Suppressor macrophage treated with lipopolysaccharide for 4 hours (primary cell): ENCODE data around the gene SBNO1.
"Not testable (repeated sequence)": the region's sequence is repeated elsewhere in the genome, so short reads cannot be mapped to it uniquely, and the experiment has no call there.

Experiments
- DNase-seq: peaks from one replicate; pipeline ENCODE4 v3.0.0-alpha.2; 2020

The SBNO1 gene

GRCh38 chr12:123268850-123269249 is 95.8 kb downstream of the SBNO1 start:
- no peak for DNase-seq

DNA sequence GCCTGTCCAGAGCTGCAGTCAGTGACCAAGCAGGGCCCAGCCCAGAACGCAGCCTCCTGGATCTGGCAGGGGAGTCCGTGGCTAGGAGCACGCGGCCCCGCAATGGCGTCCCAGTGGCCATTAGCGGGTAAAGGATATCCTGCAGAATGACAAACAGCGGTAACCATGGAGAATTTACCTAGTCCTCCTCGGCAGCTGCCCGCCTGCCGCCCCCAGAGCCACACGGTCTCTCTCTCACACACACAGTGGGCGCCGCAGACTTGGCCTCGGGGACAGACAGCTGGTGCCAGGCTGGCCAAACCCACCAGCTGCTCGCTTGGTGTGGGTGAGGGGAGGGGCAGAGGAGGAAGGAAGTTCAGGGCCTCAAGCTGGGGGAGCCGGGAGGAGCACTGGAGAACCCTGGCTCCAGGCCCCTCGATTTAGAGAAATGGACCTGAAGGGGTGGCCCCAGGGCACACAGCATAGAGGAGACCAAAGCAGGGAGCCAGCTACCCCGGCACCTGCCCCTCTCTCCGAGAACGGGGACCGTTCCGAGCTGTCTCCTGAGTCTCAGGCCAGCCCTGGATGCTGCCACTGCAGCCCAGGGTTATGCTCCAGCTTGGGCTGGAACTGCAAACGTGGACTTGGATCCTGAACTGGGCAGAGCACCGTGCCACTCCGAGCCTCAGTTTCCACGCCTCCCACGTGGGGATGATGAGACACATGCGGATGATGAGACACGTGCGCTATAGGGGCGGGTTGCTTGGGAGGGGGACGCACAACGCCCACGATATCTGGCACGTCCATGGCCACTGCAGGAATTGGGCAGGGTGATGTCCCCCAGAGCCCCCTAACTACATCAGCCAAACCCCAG is 96.4 kb downstream of the SBNO1 start:
- peak; percentile 13 for DNase-seq

GRCh38 chr12:123267335-123267920 is 97.2 kb downstream of the SBNO1 start:
- DNase-seq, result no peak

DNA sequence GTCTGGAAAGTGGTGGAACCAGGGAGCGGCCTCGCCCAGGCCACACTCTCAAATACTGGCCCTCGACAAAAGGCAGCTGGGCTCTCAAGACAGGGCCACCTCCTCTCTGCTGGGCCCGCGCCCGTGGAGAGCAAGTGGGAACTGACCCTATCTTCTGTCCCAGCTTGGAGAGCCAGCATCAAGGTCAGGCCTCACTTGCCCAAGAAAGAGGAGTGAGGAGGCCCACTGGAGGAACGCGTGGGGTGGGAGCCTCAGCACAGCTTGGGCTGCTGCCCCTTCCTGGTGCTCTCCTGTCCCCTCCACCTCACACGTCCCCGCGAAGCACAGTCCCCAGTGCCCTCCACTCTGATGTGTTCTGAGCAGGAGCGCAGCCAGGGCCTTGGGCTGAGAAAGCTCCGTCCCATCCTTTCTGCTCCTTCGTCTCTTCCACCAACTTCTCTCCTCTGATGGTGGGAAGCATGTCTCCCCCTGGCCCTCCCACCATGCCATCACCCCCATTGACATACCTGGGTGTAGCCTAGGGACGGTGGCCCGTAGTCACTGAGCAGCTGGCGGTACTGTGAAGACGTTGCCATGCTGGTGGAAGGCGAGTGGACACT is 97.9 kb downstream of the SBNO1 start:
- no peak for DNase-seq

DNA sequence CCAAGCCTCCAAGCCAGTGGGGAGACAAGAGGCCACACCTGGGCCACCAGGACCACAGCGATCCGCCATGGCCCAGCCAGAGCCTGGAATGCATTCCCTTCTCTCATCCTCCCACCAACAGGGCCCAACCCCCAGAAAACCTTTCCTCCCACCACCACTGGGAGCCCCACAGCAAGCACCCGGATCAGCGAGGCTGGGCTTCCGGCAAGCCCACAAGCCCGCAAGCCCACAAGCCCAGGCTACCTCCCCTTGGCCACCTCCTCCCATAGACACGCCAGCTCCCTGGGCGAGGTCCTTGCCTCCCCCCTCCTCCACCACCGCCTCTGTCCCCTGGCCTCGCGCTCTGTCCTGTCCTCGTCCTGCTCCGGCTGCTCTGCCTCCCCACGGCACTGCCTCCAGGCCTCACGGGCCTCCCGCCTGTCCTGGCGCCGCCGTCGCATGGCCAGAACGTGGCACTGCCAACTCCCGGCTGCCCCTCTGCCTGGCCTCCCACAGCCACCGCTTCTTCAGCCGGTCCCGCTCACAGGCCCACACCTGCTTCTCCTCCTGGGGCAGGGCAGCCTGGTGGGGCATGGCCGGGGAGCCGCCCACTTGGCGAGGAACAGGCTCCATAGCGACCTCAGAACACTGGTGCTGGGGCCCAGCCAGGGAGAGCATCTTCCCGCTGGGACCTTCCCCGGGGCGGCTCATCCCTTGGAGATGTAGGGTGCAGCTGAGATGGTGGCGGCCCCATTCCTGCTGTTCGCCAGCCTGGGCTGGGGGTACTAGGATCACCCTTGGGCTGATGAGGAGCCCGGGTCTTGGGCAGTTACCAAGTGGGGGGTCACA is 98.6 kb downstream of the SBNO1 start:
- no peak for DNase-seq

DNA sequence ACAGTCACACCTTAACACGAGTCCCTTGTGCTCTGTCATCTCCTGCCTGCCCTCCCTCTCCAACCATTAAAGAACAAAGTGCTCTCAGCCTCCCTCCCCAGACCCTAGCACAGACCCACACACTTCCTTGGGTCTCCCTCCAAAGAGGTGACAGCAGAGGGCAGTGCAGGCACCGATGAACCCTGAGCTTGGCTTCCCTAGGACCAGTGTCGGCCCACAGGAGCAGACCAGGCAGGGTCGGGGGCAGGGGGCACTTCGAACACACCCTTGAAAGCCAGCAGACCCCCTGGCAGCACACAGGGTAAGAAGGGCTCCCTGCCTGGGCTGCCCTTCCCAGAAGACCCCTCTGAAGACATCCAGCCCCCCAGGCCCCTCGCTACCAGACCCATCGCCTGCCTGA is 100.0 kb downstream of the SBNO1 start:
- no peak for DNase-seq

- DNase-seq, result no peak
Measured at GRCh38 chr12:123263196-123263817, 101.3 kb downstream of the SBNO1 start.

DNA sequence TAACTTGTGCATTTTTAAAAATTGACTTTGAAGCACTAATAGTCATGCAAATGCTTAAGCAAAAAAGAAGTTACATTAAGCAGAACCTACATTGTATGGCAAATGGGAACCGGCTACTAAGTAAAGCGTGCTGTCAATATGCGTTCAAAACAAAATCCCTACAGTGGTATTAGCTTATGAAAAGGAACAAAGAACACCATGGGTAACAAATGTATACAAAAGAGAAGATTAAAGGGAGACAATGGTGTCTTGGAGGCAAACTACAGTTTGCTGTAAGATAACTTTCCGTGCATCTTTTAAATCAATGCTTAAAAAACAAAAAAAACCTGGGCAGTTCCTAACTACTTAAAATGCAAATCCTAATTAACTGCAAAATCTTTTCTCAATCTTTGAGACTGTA is 103.5 kb downstream of the SBNO1 start:
- DNase-seq, result no peak

DNA sequence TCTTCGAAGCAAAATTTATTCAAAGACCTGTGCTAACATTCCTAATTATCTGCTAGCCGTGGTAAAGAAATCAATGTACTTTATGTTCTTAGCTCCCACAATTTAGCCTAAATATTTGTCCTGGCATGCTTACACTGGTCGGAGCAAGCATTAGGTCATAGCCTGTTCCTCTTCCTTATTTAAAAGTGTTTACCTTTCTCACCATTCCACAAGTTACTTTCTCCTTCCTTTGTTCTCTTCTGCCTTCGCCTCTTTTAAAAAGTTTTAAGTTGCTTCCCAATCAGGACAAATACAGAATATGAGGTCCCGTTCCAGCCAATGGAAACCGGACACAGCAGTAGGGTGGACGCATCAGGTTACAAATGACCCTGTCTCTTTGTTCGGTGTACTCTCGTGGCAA is 104.6 kb downstream of the SBNO1 start:
- no peak for DNase-seq

GRCh38 chr12:123258593-123258992 is 106.1 kb downstream of the SBNO1 start:
- no peak for DNase-seq

DNA sequence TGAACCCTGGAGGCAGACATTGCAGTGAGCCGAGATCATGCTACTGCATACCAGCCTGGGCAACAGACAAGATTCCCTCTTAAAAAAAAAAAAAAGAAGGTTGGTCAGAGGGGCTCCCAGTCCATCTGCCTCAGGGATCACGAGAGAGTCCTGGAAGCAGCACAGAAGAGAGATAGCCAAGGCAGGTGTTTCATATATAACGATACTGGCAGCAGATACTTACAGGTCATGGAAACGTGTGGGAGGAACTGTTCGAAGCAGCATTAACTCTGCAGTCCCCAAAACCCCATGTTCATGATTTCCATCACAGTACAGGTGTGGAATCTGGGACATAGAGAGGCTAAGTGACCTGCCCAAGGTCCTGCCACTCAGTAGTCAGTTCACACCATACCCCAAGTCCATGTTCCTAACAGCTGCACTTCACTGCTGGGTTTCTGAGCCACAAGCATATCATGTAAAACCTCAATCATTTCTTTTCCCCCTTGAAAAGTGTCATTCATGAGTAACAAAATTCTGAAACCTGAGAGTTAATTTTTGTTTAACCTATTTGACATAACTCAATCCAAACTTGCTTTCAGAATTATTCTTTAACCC is 109.7 kb downstream of the SBNO1 start:
- DNase-seq, result no peak

DNA sequence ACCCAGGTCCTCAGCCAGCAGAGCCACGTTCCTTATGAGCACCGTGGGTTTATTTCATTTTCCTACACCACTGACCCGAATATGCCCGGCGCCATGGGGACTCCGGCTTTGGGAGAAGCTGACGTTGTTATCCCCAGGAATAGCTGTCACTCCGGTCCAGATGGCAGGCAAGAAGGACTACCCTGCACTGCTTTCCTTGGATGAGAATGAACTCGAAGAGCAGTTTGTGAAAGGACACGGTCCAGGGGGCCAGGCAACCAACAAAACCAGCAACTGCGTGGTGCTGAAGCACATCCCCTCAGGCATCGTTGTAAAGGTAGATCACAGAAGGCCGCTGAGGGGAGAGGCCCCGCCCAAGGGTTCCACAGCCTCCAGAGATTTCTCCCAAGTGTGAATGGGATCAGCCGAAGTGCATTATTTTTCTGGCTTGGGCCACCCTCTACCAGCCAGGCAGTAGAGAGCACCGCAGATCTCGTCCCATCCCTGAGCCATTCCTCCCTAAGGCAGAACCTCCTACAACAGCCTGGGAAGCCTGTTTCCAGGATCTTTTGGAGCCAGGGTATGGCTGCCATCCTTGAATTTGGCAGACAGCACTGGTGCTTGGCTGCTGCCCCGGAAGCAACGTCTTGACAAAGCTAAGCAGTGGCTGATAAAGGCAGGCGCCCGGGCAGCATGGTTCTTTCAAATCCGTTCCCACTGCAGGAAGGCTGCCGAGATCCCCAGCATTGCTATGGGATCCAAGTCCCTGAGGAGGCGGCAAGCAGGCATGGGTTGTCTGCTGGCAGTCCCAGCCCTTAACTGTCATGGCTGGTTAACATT is 110.8 kb downstream of the SBNO1 start:
- no peak for DNase-seq

DNA sequence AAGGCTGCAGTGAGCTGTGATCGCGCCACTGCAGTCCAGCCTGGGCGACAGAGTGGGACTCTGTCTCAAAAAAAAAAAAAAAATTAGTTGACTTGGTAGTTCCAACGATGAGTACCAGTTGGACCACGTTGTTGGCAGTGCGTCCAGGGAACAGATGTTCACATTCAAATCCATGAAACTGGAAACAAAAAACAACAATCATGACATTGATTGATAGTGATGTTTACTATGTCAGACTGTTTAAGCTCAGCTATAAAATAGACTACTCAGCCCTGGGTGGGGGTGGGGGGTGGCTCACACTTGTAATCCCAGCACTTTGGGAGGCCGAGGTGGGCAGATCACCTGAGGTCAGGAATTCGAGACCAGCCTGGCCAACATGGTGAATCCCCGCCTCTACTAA is 112.3 kb downstream of the SBNO1 start:
- not testable (repeated sequence) for DNase-seq

DNA sequence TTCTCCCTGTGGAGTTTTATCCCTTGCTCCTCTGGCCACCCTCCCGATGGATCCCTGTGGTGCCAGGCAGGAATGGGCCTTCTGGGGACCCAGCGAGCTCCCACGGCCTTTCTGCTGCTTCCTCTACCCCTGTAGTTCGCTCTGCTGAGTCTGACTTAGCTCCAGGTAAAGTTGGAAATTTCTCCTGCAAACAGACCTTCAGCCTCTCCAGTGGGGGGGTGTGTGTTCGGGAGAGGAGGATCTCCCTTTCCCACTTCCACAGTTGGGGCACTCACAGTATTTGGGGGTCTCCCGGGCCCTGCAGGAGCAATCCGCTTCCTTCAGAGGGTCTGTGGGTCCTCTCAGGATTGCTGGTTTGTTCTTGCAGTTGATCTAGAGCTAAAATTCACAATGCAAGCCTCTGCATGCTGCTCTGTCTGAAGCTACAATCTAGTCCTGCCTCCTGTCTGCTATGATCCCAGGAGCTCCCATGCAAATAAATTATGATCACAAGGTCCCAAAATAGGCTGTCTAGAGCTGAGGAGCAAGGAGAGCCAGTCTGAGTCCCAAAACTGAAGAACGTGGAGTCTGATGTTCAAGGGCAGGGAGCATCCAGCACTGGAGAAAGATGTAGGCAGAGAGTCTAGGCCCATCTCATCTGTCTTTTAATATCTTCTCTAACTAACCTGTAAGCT is 113.1 kb downstream of the SBNO1 start:
- no peak for DNase-seq

- DNase-seq, result no peak
Measured at GRCh38 chr12:123250471-123251383, 113.9 kb downstream of the SBNO1 start.

DNA sequence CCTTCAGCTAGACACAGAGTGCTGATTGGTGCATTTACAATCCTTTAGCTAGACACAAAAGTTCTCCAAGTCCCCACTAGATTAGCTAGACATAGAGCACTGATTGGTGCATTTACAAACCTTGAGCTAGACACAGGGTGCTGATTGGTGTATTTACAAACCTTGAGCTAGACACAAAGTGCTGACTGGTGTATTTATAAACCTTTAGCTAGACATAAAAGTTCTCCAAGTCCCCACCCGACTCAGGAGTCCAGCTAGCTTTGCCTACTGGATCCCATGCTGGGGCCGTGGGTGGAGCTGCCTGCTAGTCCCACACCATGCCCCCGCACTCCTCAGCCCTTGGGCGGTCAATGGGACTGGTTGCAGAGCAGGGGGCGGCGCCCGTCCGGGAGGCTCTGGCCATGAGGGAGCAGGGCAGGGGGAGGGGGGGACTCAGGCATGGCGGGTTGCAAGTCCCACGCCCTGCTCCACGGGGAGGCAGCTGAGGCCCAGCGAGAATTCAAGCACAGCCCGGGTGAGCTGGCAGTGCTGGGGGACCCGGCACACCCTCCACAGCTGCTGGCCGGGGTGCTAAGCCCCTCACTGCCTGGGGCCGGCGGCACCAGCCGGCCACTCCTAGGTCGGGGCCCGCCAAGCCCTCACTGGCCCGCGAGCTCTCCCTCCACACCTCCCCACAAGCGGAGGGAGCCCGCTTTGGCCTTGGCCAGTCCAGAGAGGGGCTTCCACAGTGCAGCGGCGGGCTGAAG is 115.5 kb downstream of the SBNO1 start:
- DNase-seq, result not testable (repeated sequence)

DNA sequence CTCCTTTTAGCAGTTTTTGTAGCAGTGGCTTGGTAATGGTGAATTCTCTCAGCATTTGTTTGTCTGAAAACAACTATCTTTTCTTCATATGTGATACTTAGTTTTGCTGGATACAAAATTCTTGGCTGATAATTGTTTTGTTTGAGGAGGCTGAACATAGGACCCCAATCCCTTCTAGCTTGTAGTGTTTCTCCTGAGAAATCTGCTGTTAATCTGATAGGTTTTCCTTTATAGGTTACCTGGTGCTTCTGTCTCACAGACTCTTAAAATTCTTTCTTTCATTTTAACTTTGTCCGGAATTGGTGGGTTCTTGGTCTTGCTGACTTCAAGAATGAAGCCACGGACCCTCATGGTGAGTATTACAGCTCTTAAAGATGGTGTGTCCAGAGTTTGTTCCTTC is 116.5 kb downstream of the SBNO1 start:
- not testable (repeated sequence) for DNase-seq

GRCh38 chr12:123245678-123246077 is 119.0 kb downstream of the SBNO1 start:
- DNase-seq, result no peak

DNA sequence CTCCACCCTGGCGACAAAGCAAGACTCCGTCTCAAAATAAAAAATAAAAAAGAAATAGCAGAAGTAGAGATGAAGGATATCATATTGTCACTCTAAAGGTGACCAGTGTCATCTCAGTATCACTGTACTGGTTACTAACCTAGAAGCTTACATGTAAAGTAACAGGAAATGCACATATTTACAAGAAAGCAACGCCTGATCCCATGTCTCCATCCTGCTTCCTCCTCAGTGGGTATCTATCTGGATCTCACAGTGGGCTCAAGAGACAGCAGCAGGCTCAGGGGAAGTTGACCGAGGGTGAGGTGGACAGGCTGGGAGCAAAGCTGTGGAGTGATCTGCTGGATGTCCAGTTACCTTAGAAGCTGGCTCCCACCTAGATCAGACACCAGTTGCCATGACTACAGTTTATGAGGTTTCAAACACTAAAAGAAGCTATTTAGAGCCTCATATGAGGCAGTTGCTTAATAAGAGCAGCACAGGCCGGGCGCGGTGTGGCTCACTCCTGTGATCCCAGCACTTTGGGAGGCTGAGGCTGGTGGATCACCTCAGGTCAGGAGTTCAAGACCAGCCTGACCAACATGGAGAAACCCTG is 120.9 kb downstream of the SBNO1 start:
- no peak for DNase-seq
